SK-N-SH treated with all-trans-retinoic acid at 6 μM for 48 hours (cell line): ENCODE results near the gene SLC35A3.
"Not testable (repeated sequence)": the region's sequence is repeated elsewhere in the genome, so short reads cannot be mapped to it uniquely, and the experiment has no call there.

Experiments used
- ATAC-seq: fragments of 200-7000 bp; cut with Tn5 transposase; 3 replicates; pipeline ENCODE4 v1.9.1; 2020; ENCODE audit warnings: mild to moderate bottlenecking, moderate library complexity
- ARNTL ChIP-seq: fragments of 450-650 bp; formaldehyde crosslinking; IDR thresholded peaks from 2 replicates; pipeline ENCODE4 v1.5.0; 2020; ENCODE audit warnings: low read depth, mild to moderate bottlenecking, moderate library complexity, borderline replicate concordance
- BACH2 ChIP-seq: fragments of 250-450 bp; sonication (Bioruptor Pico); IDR thresholded peaks from 2 replicates; pipeline ENCODE4 v1.9.0; 2021; ENCODE audit warnings: mild to moderate bottlenecking, borderline replicate concordance
- CSDC2 ChIP-seq: fragments of 250-450 bp; sonication (Bioruptor Pico); IDR thresholded peaks from 2 replicates; pipeline ENCODE4 v1.5.0; 2020; ENCODE audit warnings: mild to moderate bottlenecking, moderate library complexity
- ESRRG ChIP-seq: fragments of 250-450 bp; sonication (Bioruptor Pico); IDR thresholded peaks from 2 replicates; pipeline ENCODE4 v1.6.1; 2021; ENCODE audit warnings: mild to moderate bottlenecking
- GLIS3 ChIP-seq: fragments of 250-450 bp; sonication (Bioruptor Pico); IDR thresholded peaks from 2 replicates; pipeline ENCODE4 v1.5.0; 2020; ENCODE audit warnings: mild to moderate bottlenecking, moderate library complexity
- ISL1 ChIP-seq: fragments of 250-450 bp; sonication (Bioruptor Pico); IDR thresholded peaks from 2 replicates; pipeline ENCODE4 v2.1.2; 2022; ENCODE audit warnings: mild to moderate bottlenecking, moderate library complexity
- OSR1 ChIP-seq: fragments of 250-450 bp; sonication (Bioruptor Pico); IDR thresholded peaks from 2 replicates; pipeline ENCODE4 v1.8.0; 2022; ENCODE audit warnings: moderate library complexity, mild to moderate bottlenecking, inconsistent platforms
- RARB ChIP-seq: fragments of 250-450 bp; sonication (Bioruptor Pico); IDR thresholded peaks from 2 replicates; pipeline ENCODE4 v1.8.0; 2021; ENCODE audit warnings: mild to moderate bottlenecking, moderate library complexity
- SNAI2 ChIP-seq: fragments of 250-450 bp; sonication (Bioruptor Pico); IDR thresholded peaks from 2 replicates; pipeline ENCODE4 v1.5.0; 2020; ENCODE audit warnings: mild to moderate bottlenecking, moderate library complexity
- TCF4 ChIP-seq: fragments of 250-450 bp; sonication (Bioruptor Pico); IDR thresholded peaks from 2 replicates; pipeline ENCODE4 v1.8.0; 2021; ENCODE audit warnings: mild to moderate bottlenecking, moderate library complexity, borderline replicate concordance
- TOX ChIP-seq: fragments of 250-450 bp; sonication (Bioruptor Pico); IDR thresholded peaks from 2 replicates; pipeline ENCODE4 v1.8.0; 2021; ENCODE audit warnings: mild to moderate bottlenecking, moderate library complexity, borderline replicate concordance
- ZFP3 ChIP-seq: fragments of 250-450 bp; sonication (Bioruptor Pico); IDR thresholded peaks from 2 replicates; pipeline ENCODE4 v1.5.0; 2020; ENCODE audit warnings: mild to moderate bottlenecking, moderate library complexity
- ZFP30 ChIP-seq: fragments of 450-650 bp; formaldehyde crosslinking; IDR thresholded peaks from 2 replicates; pipeline ENCODE4 v1.5.0; 2022; ENCODE audit warnings: mild to moderate bottlenecking, moderate library complexity
- ZNF565 ChIP-seq: fragments of 450-650 bp; formaldehyde crosslinking; conservative IDR thresholded peaks from 2 replicates; pipeline ENCODE4 v1.5.0; 2020; ENCODE audit warnings: low read depth, mild to moderate bottlenecking, moderate library complexity
- ZNF70 ChIP-seq: fragments of 450-650 bp; formaldehyde crosslinking; IDR thresholded peaks from 2 replicates; pipeline ENCODE4 v1.5.0; 2020; ENCODE audit warnings: mild to moderate bottlenecking, moderate library complexity
- ZNF8 ChIP-seq: fragments of 450-650 bp; formaldehyde crosslinking; IDR thresholded peaks from 2 replicates; pipeline ENCODE4 v1.5.0; 2020; ENCODE audit warnings: mild to moderate bottlenecking, moderate library complexity
- TF ChIP-seq, protein P1 (sequence below): fragments of 250-450 bp; sonication (Bioruptor Pico); IDR thresholded peaks from 2 replicates; pipeline ENCODE4 v1.5.1; 2021; ENCODE audit warnings: mild to moderate bottlenecking, moderate library complexity
- TF ChIP-seq, protein P2 (sequence below): fragments of 250-450 bp; sonication (Bioruptor Pico); IDR thresholded peaks from 2 replicates; pipeline ENCODE4 v1.5.0; 2020; ENCODE audit warnings: mild to moderate bottlenecking, moderate library complexity
- TF ChIP-seq, protein P3 (sequence below): fragments of 250-450 bp; sonication (Bioruptor Pico); IDR thresholded peaks from 2 replicates; pipeline ENCODE4 v1.5.1; 2020; ENCODE audit warnings: low read depth, mild to moderate bottlenecking, moderate library complexity
- TF ChIP-seq, protein P4 (sequence below): fragments of 250-450 bp; sonication (Bioruptor Pico); IDR thresholded peaks from 2 replicates; pipeline ENCODE4 v1.8.0; 2020; ENCODE audit warnings: mild to moderate bottlenecking, moderate library complexity, borderline replicate concordance
- TF ChIP-seq, protein P5 (sequence below): fragments of 250-450 bp; sonication (Bioruptor Pico); IDR thresholded peaks from 2 replicates; pipeline ENCODE4 v1.8.0; 2021; ENCODE audit warnings: low read depth, mild to moderate bottlenecking, moderate library complexity, borderline replicate concordance

SLC35A3 gene

DNA sequence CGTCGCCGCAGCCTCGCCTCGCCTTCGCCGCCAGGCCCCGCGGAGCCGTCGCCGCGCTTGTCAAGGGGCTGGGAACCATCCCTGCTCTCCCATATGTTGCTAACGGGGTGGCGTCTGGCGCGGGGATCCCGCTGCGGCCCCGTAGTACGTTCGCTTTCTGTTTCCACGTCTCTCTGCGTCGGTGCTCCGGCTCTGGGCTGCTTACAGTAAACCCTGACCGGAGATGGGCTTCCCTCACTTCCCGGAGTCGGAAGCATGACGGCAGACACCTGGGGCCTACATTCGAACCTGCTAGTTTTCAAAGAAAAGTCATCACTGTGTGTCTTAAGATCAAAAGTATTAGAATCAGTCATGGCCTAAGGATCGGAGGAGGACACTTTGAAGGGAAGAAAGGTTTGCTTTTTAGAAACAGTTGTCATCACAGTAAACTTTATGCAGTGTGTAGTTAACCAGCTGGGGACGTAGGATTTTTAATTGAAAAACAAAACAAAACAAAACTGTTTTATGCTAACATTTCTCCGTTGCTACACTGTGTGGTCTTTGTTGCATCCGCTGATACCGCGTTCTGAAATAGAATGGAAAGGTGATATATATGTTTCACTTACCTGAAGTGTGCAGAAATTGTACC lies 69.0 kb downstream of the SLC35A3 start:
- ATAC-seq = peak; percentile 55; the same call in 2 of the 3 replicates
- TF ChIP-seq ESRRG (CRISPR knock-in tag) = no peak
- TF ChIP-seq CSDC2 = no peak
- TF ChIP-seq OSR1 (CRISPR knock-in tag) = no peak
- TF ChIP-seq RARB = no peak
- TF ChIP-seq BACH2 (CRISPR knock-in tag) = no peak
- TF ChIP-seq ARNTL = no peak
- TF ChIP-seq, protein P1, sequence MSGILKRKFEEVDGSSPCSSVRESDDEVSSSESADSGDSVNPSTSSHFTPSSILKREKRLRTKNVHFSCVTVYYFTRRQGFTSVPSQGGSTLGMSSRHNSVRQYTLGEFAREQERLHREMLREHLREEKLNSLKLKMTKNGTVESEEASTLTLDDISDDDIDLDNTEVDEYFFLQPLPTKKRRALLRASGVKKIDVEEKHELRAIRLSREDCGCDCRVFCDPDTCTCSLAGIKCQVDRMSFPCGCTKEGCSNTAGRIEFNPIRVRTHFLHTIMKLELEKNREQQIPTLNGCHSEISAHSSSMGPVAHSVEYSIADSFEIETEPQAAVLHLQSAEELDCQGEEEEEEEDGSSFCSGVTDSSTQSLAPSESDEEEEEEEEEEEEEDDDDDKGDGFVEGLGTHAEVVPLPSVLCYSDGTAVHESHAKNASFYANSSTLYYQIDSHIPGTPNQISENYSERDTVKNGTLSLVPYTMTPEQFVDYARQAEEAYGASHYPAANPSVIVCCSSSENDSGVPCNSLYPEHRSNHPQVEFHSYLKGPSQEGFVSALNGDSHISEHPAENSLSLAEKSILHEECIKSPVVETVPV = no peak
- no peak for TF ChIP-seq ZNF8 (CRISPR knock-in tag)
- no peak for TF ChIP-seq ZFP3 (CRISPR knock-in tag)

DNA sequence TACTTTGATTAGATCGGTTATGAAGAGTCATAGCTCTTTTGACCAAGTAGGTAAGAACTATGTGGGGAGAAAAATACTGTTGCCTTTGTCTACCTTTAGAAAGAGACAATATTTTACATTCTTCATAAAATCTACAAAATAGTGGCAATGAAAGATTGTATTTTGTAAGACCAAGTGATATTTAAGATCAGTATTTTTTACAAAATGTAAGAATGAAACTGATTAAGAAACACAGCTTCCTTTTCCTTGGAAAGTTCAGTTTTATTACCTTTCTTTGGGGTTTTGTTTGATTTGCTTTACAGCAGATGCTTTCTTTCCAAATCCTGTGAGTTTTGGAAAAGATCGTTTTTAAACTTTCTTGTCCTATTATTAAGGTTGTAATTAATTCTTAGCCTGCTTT lies 69.8 kb downstream of the SLC35A3 start:
- TF ChIP-seq ZFP30 (CRISPR knock-in tag) (no peak), ZFP3 (CRISPR knock-in tag) (no peak), OSR1 (CRISPR knock-in tag) (no peak), TOX (no peak), ZNF565 (CRISPR knock-in tag) (no peak), ESRRG (CRISPR knock-in tag) (no peak), GLIS3 (CRISPR knock-in tag) (no peak), ZNF8 (CRISPR knock-in tag) (no peak)
- TF ChIP-seq, protein P2, sequence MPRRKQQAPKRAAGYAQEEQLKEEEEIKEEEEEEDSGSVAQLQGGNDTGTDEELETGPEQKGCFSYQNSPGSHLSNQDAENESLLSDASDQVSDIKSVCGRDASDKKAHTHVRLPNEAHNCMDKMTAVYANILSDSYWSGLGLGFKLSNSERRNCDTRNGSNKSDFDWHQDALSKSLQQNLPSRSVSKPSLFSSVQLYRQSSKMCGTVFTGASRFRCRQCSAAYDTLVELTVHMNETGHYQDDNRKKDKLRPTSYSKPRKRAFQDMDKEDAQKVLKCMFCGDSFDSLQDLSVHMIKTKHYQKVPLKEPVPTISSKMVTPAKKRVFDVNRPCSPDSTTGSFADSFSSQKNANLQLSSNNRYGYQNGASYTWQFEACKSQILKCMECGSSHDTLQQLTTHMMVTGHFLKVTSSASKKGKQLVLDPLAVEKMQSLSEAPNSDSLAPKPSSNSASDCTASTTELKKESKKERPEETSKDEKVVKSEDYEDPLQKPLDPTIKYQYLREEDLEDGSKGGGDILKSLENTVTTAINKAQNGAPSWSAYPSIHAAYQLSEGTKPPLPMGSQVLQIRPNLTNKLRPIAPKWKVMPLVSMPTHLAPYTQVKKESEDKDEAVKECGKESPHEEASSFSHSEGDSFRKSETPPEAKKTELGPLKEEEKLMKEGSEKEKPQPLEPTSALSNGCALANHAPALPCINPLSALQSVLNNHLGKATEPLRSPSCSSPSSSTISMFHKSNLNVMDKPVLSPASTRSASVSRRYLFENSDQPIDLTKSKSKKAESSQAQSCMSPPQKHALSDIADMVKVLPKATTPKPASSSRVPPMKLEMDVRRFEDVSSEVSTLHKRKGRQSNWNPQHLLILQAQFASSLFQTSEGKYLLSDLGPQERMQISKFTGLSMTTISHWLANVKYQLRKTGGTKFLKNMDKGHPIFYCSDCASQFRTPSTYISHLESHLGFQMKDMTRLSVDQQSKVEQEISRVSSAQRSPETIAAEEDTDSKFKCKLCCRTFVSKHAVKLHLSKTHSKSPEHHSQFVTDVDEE (CRISPR knock-in tag) = no peak
- TF ChIP-seq, protein P3, sequence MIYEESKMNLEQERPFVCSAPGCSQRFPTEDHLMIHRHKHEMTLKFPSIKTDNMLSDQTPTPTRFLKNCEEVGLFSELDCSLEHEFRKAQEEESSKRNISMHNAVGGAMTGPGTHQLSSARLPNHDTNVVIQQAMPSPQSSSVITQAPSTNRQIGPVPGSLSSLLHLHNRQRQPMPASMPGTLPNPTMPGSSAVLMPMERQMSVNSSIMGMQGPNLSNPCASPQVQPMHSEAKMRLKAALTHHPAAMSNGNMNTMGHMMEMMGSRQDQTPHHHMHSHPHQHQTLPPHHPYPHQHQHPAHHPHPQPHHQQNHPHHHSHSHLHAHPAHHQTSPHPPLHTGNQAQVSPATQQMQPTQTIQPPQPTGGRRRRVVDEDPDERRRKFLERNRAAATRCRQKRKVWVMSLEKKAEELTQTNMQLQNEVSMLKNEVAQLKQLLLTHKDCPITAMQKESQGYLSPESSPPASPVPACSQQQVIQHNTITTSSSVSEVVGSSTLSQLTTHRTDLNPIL (CRISPR knock-in tag) = no peak
- no peak for ATAC-seq

DNA sequence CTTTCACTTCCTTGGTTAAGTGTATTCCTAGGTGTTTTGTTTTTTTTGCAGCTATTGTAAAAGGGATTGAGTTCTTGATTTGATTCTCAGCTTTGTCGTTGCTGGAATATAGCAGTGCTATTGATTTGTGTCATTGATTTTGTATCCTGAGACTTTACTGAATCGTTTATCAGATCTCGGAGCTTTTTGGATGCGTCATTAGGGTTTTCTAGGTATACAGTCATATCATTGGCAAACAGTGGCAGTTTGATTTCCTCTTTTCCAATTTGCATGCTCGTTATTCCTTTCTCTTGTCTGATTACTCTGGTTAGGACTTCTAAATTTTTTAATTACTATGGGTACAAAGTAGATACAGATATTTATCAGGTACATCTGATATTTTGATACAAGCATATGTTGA lies 75.4 kb downstream of the SLC35A3 start:
- TF ChIP-seq ISL1 (CRISPR knock-in tag) = no peak
- TF ChIP-seq, protein P4, sequence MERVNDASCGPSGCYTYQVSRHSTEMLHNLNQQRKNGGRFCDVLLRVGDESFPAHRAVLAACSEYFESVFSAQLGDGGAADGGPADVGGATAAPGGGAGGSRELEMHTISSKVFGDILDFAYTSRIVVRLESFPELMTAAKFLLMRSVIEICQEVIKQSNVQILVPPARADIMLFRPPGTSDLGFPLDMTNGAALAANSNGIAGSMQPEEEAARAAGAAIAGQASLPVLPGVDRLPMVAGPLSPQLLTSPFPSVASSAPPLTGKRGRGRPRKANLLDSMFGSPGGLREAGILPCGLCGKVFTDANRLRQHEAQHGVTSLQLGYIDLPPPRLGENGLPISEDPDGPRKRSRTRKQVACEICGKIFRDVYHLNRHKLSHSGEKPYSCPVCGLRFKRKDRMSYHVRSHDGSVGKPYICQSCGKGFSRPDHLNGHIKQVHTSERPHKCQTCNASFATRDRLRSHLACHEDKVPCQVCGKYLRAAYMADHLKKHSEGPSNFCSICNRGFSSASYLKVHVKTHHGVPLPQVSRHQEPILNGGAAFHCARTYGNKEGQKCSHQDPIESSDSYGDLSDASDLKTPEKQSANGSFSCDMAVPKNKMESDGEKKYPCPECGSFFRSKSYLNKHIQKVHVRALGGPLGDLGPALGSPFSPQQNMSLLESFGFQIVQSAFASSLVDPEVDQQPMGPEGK (CRISPR knock-in tag) = no peak
- TF ChIP-seq ARNTL = no peak
- TF ChIP-seq CSDC2 = no peak
- no peak for TF ChIP-seq ZFP30 (CRISPR knock-in tag)
- TF ChIP-seq, protein P5, sequence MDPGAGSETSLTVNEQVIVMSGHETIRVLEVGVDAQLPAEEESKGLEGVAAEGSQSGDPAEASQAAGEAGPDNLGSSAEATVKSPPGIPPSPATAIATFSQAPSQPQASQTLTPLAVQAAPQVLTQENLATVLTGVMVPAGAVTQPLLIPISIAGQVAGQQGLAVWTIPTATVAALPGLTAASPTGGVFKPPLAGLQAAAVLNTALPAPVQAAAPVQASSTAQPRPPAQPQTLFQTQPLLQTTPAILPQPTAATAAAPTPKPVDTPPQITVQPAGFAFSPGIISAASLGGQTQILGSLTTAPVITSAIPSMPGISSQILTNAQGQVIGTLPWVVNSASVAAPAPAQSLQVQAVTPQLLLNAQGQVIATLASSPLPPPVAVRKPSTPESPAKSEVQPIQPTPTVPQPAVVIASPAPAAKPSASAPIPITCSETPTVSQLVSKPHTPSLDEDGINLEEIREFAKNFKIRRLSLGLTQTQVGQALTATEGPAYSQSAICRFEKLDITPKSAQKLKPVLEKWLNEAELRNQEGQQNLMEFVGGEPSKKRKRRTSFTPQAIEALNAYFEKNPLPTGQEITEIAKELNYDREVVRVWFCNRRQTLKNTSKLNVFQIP = no peak
- TF ChIP-seq OSR1 (CRISPR knock-in tag) = no peak
- TF ChIP-seq ZFP3 (CRISPR knock-in tag) = no peak
- TF ChIP-seq ZNF70 (CRISPR knock-in tag) = no peak
- TF ChIP-seq GLIS3 (CRISPR knock-in tag) = no peak
- no peak for TF ChIP-seq SNAI2
- TF ChIP-seq TCF4 = no peak
- TF ChIP-seq RARB = no peak
- no peak for TF ChIP-seq ESRRG (CRISPR knock-in tag)
- ATAC-seq = no peak

DNA sequence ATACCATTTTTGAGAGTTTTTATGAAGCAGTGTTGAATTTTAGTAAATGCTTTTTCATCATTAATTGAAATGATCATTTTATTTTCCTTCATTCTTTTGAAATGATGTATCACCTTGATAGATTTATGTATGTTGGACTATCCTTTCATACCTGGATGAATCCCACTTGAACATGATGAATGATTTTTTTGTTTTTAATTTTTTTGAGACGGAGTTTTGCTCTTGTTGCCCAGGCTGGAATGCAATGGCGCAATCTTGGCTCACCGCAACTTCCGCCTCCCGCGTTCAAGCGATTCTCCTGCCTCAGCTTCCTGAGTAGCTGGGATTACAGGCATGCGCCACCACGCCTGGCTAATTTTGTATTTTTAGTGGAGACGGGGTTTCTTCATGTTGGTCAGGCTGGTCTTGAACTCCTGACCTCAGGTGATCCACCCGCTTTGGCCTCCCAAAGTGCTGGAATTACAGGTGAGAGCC lies 77.5 kb downstream of the SLC35A3 start:
- ATAC-seq = not testable (repeated sequence)
